NCI-H526 treated with DMSO at 0.1 percent for 48 hours (cell line): ENCODE results near the gene PTPRT.
"Not testable (repeated sequence)": the region's sequence is repeated elsewhere in the genome, so short reads cannot be mapped to it uniquely, and the experiment has no call there.

ENCODE experiments used
- DNase-seq: peaks from one replicate; lab custom pipeline; 2025; lab: John Stamatoyannopoulos, UW

The PTPRT gene

GRCh38 chr20:43187476-43188233 lies 2.1 kb downstream of the PTPRT start:
- DNase-seq = peak; percentile 92

- no peak for DNase-seq
Observed at GRCh38 chr20:43186312-43186711, 3.4 kb downstream of the PTPRT start.

GRCh38 chr20:43185901-43186300 lies 3.8 kb downstream of the PTPRT start:
- peak; percentile 99 for DNase-seq

- peak; percentile 88 for DNase-seq
Observed at GRCh38 chr20:43183536-43184070, 6.1 kb downstream of the PTPRT start.

- no peak for DNase-seq
Observed at GRCh38 chr20:43178080-43178479, 11.6 kb downstream of the PTPRT start.

- no peak for DNase-seq
Observed at GRCh38 chr20:43176726-43177125, 13.0 kb downstream of the PTPRT start.

- peak; percentile 41 for DNase-seq
Observed at GRCh38 chr20:43171930-43172329, 17.8 kb downstream of the PTPRT start.

GRCh38 chr20:43170771-43171170 lies 18.9 kb downstream of the PTPRT start:
- no peak for DNase-seq

- DNase-seq = no peak
Observed at GRCh38 chr20:43167615-43168014, 22.1 kb downstream of the PTPRT start.

GRCh38 chr20:43167021-43167420 lies 22.7 kb downstream of the PTPRT start:
- no peak for DNase-seq

- DNase-seq = no peak
Observed at GRCh38 chr20:43165611-43166010, 24.1 kb downstream of the PTPRT start.

- DNase-seq = not testable (repeated sequence)
Observed at GRCh38 chr20:43164736-43165135, 25.0 kb downstream of the PTPRT start.

- no peak for DNase-seq
Observed at GRCh38 chr20:43161716-43162115, 28.0 kb downstream of the PTPRT start.

- DNase-seq = no peak
Observed at GRCh38 chr20:43160941-43161340, 28.8 kb downstream of the PTPRT start.

GRCh38 chr20:43159994-43160393 lies 29.7 kb downstream of the PTPRT start:
- no peak for DNase-seq

- peak; percentile 60 for DNase-seq
Observed at GRCh38 chr20:43155366-43156100, 34.2 kb downstream of the PTPRT start.

GRCh38 chr20:43151901-43152300 lies 37.8 kb downstream of the PTPRT start:
- no peak for DNase-seq

GRCh38 chr20:43151256-43151655 lies 38.5 kb downstream of the PTPRT start:
- DNase-seq = no peak

- no peak for DNase-seq
Observed at GRCh38 chr20:43140726-43141125, 49.0 kb downstream of the PTPRT start.

- no peak for DNase-seq
Observed at GRCh38 chr20:43138061-43138770, 51.5 kb downstream of the PTPRT start.

GRCh38 chr20:43137160-43137559 lies 52.5 kb downstream of the PTPRT start:
- DNase-seq = no peak

GRCh38 chr20:43124241-43124640 lies 65.5 kb downstream of the PTPRT start:
- no peak for DNase-seq

GRCh38 chr20:43123180-43123579 lies 66.5 kb downstream of the PTPRT start:
- no peak for DNase-seq
